HG03457 (cell line): Measurements from ENCODE around the gene RPL32.
A peak's percentile ranks its signal among the peaks of the same experiment; 100 is the strongest.
"Not testable (repeated sequence)": the region's sequence is repeated elsewhere in the genome, so short reads cannot be mapped to it uniquely, and the experiment has no call there.

ENCODE experiments used
- ATAC-seq: cut with Tn5 transposase; IDR thresholded peaks from one replicate; pipeline ENCODE4 v1.9.1; 2021; ENCODE audit warnings: moderate number of reproducible peaks; ENCODE audit not compliant: unreplicated experiment

Gene RPL32

DNA sequence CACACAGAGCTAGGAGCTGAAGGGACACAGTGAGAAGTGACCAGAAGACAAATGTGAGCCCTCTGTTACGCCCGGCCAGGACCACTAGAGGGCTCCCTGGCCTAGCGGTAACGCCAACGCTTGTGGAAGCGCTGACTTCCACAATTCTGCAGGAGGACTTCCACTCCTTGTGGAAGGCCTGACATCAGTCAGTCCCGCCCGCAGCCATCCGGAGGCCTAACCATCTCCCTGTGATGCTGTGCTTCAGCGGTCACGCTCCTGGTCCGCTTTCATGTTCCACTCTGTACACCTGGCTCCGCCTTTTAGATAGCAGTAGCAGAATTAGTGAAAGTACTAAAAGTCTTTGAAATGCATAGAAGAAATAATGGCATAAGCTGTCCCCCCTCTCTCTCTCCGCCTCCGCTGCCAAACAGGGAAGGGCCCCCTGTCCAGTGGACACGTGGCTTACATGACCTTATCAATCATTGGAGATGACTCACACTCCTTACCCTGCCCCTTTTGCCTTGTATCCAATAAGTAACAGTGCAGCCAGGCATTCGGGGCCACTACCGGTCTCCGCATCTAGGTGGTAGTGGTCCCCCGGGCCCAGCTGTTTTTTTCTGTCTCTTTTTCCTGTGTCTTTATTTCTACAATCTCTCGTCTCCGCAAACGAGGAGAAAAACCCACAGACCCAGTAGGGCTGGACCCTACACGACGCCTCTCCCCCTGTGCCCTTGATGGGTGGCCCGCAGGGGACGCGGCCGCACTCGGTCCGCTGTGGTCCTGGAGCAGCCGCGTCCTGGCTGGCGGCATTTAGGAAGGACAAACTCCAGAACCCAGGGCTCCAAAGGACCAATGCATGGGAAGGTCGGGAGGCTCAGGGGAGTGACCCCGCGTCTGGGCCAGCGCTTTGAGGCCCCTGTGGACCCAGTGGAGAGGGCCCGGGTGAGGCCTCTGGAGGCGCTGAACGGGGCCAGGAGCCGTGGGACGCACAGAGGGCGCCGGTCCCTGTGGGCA is 27.0 kb upstream of the RPL32 start:
- ATAC-seq, result no peak

- ATAC-seq, result no peak
Measured at GRCh38 chr3:12866836-12867235, 25.5 kb upstream of the RPL32 start.

DNA sequence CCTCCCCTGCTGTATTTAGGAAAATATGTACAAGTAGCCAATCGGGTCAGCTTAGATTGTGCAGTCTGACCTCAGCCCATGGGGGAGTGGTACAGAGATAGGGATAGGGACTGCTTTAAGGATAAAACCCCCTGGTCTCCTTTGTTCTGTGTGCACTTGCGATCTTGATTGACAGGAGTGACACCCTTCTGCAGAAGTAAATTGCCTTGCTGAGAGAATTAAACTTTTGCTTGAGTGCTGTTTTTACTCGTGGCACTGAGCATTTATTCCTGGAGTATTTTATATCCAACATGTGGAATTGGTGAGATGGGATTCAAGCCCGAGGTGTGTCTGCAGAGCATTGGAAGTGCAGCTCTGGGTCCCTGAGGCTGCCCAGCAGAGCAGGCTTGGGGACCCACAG is 23.9 kb upstream of the RPL32 start:
- no peak for ATAC-seq

DNA sequence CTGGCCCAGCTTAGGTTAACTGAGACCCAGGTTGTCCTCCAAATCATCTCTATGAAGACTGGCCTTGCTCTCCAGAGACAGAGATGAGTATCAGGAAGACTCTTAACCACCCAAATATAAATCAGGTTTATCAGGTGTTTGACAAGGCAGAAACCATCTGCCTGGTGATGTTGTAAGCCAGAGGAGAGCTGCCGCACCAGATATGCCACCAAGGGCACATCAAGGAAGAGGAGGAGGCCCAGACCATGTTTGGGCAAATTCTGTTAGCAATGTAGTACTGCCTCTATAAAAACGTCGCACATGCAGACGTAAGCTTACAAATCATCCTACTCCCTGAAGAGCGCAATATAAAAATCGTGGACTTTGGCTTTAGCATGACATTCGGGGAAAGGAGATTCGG is 21.0 kb upstream of the RPL32 start:
- ATAC-seq, result no peak

- no peak for ATAC-seq
Measured at GRCh38 chr3:12861611-12862010, 20.2 kb upstream of the RPL32 start.

GRCh38 chr3:12859840-12860239 is 18.5 kb upstream of the RPL32 start:
- ATAC-seq, result no peak

DNA sequence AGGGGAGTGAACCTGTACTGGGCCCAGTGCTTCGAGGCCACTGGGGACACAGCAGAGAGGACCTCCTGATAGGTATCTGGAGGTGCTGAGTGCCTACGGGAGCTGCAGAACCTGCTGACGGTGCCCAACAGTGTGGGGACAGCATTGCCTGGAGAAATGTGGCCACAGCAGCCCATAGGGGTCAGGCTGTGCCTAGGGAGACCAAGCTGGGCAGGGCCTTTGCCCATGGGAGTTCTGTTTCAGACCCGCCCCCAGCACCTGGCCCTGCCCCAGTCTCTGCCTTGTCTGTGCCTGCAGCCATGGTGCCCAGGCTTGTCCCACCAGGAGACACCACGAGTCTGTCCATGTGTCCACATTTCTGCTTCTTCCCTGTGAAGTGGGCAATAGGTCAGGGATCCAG is 15.3 kb upstream of the RPL32 start:
- ATAC-seq, result no peak

DNA sequence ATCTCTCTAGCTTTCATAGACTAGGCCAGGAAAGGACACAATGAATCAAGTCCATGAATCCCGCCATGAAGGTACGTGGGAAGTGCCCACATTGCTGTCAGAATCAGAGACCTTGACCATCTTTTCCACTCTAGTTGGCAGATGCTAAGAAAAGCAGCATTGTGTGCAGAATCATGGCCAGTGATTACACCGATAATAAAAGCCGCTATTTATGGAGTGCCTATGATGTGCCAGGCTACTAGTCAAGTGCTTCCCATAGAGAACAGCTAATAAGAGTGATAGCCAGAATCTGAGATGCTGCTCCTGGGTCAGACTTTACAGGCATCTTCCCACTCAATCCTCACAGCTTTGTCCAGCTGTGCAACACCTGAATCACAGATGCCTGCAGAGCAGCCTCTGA is 13.2 kb upstream of the RPL32 start:
- ATAC-seq, result no peak

GRCh38 chr3:12853847-12854246 is 12.5 kb upstream of the RPL32 start:
- not testable (repeated sequence) for ATAC-seq

- ATAC-seq, result no peak
Measured at GRCh38 chr3:12852201-12852600, 10.8 kb upstream of the RPL32 start.

GRCh38 chr3:12845811-12846210 is 4.4 kb upstream of the RPL32 start:
- no peak for ATAC-seq

DNA sequence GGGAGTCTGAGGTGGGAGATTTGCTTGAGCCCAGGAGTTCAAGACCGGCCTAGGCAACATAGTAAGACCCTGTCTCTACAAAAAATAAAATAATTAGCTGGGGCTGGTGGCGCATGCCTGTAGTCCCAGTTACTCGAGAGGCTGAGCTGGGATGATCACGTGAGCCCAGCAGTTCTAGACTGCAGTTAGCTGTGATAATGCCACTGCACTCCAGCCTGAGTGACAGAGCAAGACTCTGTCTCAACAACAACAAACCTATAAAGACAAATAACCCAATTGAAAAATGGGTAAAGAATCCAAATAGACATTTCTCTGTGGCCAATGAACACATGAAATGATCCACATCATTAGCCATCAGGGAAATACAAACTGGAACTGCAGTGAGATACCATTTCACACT is 1.1 kb upstream of the RPL32 start:
- ATAC-seq, result no peak

GRCh38 chr3:12841970-12842328 is 584 bp upstream of the RPL32 start:
- ATAC-seq, result no peak

DNA sequence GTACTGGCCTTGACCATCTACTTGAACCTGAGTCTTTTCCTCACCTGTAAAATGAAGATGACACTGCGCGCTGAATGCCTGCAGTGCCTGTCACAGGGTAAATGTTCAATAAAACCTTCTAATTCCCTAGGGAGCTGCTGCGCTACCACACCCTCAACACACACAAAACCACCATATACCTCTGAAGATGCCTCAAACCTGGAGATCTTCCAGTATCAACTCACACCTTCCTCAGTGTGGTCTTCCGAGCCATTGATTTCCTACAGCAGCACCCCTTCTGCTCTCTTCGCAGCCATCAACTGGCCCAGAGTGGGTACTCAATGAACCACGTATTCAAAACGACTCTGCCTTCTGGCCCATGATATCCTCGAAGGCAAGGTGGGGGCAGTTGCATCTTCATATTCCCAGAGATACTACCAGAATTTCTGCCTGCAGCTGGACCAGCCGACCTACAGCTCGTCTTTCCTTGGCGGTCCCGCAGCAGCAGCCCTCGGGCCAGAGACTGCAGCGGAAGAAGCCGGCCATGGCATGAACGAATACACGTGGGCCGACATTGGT is 695 bp downstream of the RPL32 start:
- peak; percentile 31 for ATAC-seq

DNA sequence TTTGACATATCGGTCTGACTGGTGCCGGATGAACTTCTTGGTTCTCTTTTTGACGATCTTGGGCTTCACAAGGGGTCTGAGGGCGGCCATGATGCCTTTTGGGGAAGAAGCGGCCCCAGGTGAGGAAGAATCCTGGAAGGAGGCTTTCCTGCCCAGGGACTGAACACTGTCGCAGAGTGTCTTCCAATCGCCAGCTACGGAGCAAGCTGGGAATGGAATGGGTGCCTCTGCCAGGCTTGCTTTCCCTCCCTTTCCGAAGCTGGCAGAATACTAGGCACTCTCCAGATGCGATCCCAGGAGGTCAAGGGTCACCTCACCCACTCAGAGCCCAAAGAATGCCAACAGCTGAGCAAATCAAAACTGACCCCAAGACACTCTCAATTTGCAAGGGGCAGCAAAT is 1.2 kb downstream of the RPL32 start:
- not testable (repeated sequence) for ATAC-seq

- no peak for ATAC-seq
Measured at GRCh38 chr3:12839156-12839946, 2.0 kb downstream of the RPL32 start.

DNA sequence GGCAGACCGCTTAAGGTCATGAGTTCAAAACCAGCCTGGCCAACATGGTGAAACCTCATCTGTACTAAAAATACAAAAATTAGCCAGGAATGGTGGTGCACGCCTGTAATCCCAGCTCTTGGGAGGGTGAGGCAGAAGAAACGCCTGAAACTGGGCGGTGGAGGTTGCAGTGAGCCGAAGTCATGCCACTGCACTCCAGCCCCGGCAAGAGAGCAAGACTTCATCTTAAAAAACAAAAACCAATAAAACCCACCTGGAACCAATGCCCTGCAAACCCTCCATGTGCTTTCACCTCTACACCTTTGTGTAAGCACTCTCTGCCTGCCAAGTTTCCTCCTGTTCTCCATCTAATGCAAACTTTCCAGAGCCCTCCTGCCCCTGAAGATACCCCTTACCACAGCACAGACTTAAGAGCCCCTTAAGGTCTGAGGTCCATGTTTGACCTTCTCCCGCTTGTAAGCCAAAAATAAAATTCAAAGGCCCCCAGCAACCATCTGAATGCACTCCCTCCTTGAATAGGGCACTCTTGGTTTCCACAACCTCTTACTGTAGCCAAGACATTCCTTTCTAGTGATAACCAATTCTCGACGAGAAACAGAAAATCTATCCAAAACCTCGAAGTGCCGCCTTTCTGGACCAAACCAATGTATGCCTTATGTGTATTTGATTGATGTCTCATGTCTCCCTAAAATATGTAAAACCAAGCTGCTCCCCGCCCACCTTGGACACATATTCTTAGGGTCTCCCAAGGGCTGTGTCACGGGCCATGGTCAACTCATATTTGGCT is 3.0 kb downstream of the RPL32 start:
- no peak for ATAC-seq

GRCh38 chr3:12837295-12837986 is 3.9 kb downstream of the RPL32 start:
- no peak for ATAC-seq

DNA sequence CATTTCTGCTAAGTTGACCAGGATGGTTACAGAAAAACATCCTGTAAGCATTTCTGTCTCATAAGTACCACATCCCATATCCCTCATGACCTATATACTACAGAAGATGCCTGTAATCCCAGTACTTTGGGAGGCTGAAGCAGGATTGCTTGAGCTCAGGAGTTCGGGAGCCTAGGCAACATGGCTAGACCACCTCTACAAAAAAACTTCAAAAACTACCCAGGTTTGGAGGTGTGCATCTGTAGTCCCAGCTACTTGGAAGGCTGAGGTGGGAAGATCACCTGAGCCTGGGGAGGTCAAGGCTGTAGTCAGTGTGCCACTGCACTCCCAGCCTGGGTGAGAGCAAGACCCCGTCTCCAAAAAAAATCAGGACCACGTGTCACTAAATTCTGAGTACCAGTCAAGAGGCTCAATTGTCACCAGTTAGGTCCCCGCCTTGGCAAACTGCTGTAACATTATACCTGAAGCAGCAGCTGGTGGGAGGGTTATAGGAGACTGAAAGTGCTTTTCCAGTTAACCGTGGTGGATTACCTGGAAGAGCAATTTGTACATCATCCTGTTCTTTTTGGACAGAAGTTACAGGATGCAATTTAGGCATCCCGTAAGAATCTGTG is 6.2 kb downstream of the RPL32 start:
- no peak for ATAC-seq
